HEK293 (cell line): ENCODE data around the gene RGS9.

ENCODE experiments used
- CTCF ChIA-PET: fragments of 350-600 bp; formaldehyde crosslinking; extraction: SDS; loops from one replicate; lab custom pipeline; 2021; ENCODE audit warnings: antibody characterized with exemption; lab: Yijun Ruan, JAX
- POLR2A ChIA-PET: fragments of 300-600 bp; formaldehyde crosslinking; extraction: SDS; loops from one replicate; lab custom pipeline; 2020; ENCODE audit warnings: antibody characterized with exemption, inconsistent platforms; lab: Yijun Ruan, JAX
- H3K27ac ChIP-seq: fragments of 200-500 bp; sonication (Bioruptor generic); 2 replicates; pipeline ENCODE4 v1.5.1; 2014; ENCODE audit warnings: low read depth, low read length, control low read depth, inconsistent platforms; ENCODE audit errors: extremely low read depth
- H3K36me3 ChIP-seq, 2 experiments: fragments of 200-500 bp in 1 of 2; sonication (Bioruptor generic) in 1 of 2; 1 replicate in 1 of 2; 2 replicates in 1 of 2; pipeline ENCODE4 v1.5.1; 2014 to 2017; ENCODE audit warnings: inconsistent platforms in 2 of 2, low read length in 2 of 2; ENCODE audit not compliant: control insufficient read depth in 2 of 2, insufficient read depth in 1 of 2
- H3K4me1 ChIP-seq: fragments of 200-500 bp; sonication (Bioruptor generic); 2 replicates; pipeline ENCODE4 v1.5.1; 2014; ENCODE audit warnings: mild to moderate bottlenecking, low read length, inconsistent platforms; ENCODE audit not compliant: control insufficient read depth, insufficient read depth
- H3K4me3 ChIP-seq: 2 replicates; pipeline ENCODE4 v1.5.1; 2011; ENCODE audit warnings: low read depth, mild to moderate bottlenecking, control low read depth, low read length, moderate library complexity
- H3K9me3 ChIP-seq: fragments of 200-500 bp; sonication (Bioruptor generic); 2 replicates; pipeline ENCODE4 v1.5.1; 2014; ENCODE audit warnings: low read depth, low read length, inconsistent platforms; ENCODE audit not compliant: control insufficient read depth, insufficient read depth
- BCL11A ChIP-seq: fragments of 450-650 bp; formaldehyde crosslinking; IDR thresholded peaks from 2 replicates; pipeline ENCODE4 v1.5.1; 2016; ENCODE audit warnings: low read depth, missing biosample characterization, missing genetic modification characterization
- TRIM28 ChIP-seq: IDR thresholded peaks from 2 replicates; pipeline ENCODE4 v1.6.1; 2011; ENCODE audit warnings: low read length, control low read depth, borderline replicate concordance
- ZBTB1 ChIP-seq: fragments of 450-650 bp; formaldehyde crosslinking; IDR thresholded peaks from 2 replicates; pipeline ENCODE4 v1.5.1; 2016; ENCODE audit warnings: missing biosample characterization, missing genetic modification characterization
- ZBTB10 ChIP-seq: fragments of 450-650 bp; formaldehyde crosslinking; IDR thresholded peaks from 2 replicates; pipeline ENCODE4 v1.5.1; 2016; ENCODE audit warnings: missing biosample characterization, missing genetic modification characterization
- ZBTB20 ChIP-seq: fragments of 450-650 bp; formaldehyde crosslinking; IDR thresholded peaks from 2 replicates; pipeline ENCODE4 v1.5.1; 2016; ENCODE audit warnings: missing biosample characterization, missing genetic modification characterization
- ZFHX2 ChIP-seq: fragments of 450-650 bp; formaldehyde crosslinking; conservative IDR thresholded peaks from 2 replicates; pipeline ENCODE4 v1.5.1; 2016; ENCODE audit warnings: missing biosample characterization, missing genetic modification characterization
- ZFP69B ChIP-seq: fragments of 450-650 bp; formaldehyde crosslinking; IDR thresholded peaks from 2 replicates; pipeline ENCODE4 v1.5.1; 2016; ENCODE audit warnings: missing biosample characterization, missing genetic modification characterization
- ZNF169 ChIP-seq: fragments of 450-650 bp; formaldehyde crosslinking; IDR thresholded peaks from 2 replicates; pipeline ENCODE4 v1.5.1; 2016; ENCODE audit warnings: missing biosample characterization, missing genetic modification characterization
- ZNF223 ChIP-seq: fragments of 450-650 bp; formaldehyde crosslinking; IDR thresholded peaks from 2 replicates; pipeline ENCODE4 v1.5.1; 2016; ENCODE audit warnings: missing biosample characterization, missing genetic modification characterization
- ZNF335 ChIP-seq: fragments of 450-650 bp; formaldehyde crosslinking; conservative IDR thresholded peaks from 2 replicates; pipeline ENCODE4 v1.5.1; 2016; ENCODE audit warnings: missing biosample characterization, missing genetic modification characterization
- ZNF354C ChIP-seq: fragments of 450-650 bp; formaldehyde crosslinking; IDR thresholded peaks from 2 replicates; pipeline ENCODE4 v1.5.1; 2016; ENCODE audit warnings: missing biosample characterization, missing genetic modification characterization, low read depth, borderline replicate concordance
- ZNF514 ChIP-seq: fragments of 450-650 bp; formaldehyde crosslinking; IDR thresholded peaks from 2 replicates; pipeline ENCODE4 v1.5.1; 2016; ENCODE audit warnings: missing biosample characterization, missing genetic modification characterization
- ZNF530 ChIP-seq: fragments of 450-650 bp; formaldehyde crosslinking; IDR thresholded peaks from 2 replicates; pipeline ENCODE4 v1.5.1; 2016; ENCODE audit warnings: low read depth, missing biosample characterization, missing genetic modification characterization
- ZNF555 ChIP-seq: fragments of 450-650 bp; formaldehyde crosslinking; conservative IDR thresholded peaks from 2 replicates; pipeline ENCODE4 v1.5.1; 2017; ENCODE audit warnings: missing biosample characterization, mild to moderate bottlenecking, missing genetic modification characterization, inconsistent platforms
- ZNF596 ChIP-seq: fragments of 450-650 bp; IDR thresholded peaks from 2 replicates; pipeline ENCODE4 v1.5.0; 2018; ENCODE audit warnings: missing biosample characterization, mild to moderate bottlenecking, missing genetic modification characterization, moderate library complexity
- ZNF654 ChIP-seq: fragments of 450-650 bp; formaldehyde crosslinking; IDR thresholded peaks from 2 replicates; pipeline ENCODE4 v1.5.1; 2016; ENCODE audit warnings: low read depth, missing biosample characterization, missing genetic modification characterization
- ZNF776 ChIP-seq: fragments of 450-650 bp; formaldehyde crosslinking; IDR thresholded peaks from 2 replicates; pipeline ENCODE4 v1.5.0; 2017; ENCODE audit warnings: missing biosample characterization, missing genetic modification characterization, borderline replicate concordance
- ZSCAN16 ChIP-seq: fragments of 450-650 bp; formaldehyde crosslinking; IDR thresholded peaks from 2 replicates; pipeline ENCODE4 v1.5.1; 2016; ENCODE audit warnings: missing biosample characterization, missing genetic modification characterization
- ZXDB ChIP-seq: fragments of 450-650 bp; formaldehyde crosslinking; IDR thresholded peaks from 2 replicates; pipeline ENCODE4 v1.5.1; 2016; ENCODE audit warnings: missing biosample characterization, missing genetic modification characterization

RGS9 gene

GRCh38 chr17:65259696-65260485 lies 122.7 kb downstream of the RGS9 start:
- no peaks in the 10 kb centered on the region for H3K9me3 ChIP-seq
- CTCF ChIA-PET = interaction anchor here (0.7 to 2.6 kb wide), 3 partner anchors 9 to 196 kb away, joined by 3 to 13 read pairs (median 5); no protein-coding TSS in a partner anchor
- no peak for TF ChIP-seq ZNF776 (tag by site-specific recombination)
- no peak for TF ChIP-seq ZXDB (tag by site-specific recombination)
- TF ChIP-seq ZFHX2 = no peak
- H3K4me3 ChIP-seq = no peak overlapping the region
- H3K27ac ChIP-seq = no peak overlapping the region
- H3K4me1 ChIP-seq = no peaks in the 10 kb centered on the region
- no peaks in the 10 kb centered on the region for H3K36me3 ChIP-seq
- POLR2A ChIA-PET = no interaction called here

- TF ChIP-seq ZBTB20 (tag by site-specific recombination) = no peak
- Histone ChIP-seq H3K27ac (no peak overlapping the region), H3K4me3 (no peak overlapping the region), H3K9me3 (no peaks in the 10 kb centered on the region), H3K4me1 (no peaks in the 10 kb centered on the region), H3K36me3 (no peaks in the 10 kb centered on the region)
- ChIA-PET CTCF (interaction anchor here (0.7 to 2.6 kb wide), 3 partner anchors 10 to 197 kb away, joined by 3 to 13 read pairs (median 5); no protein-coding TSS in a partner anchor), POLR2A (no interaction called here)
Measured at GRCh38 chr17:65260626-65261025, 123.5 kb downstream of the RGS9 start.

- TF ChIP-seq ZNF223 (tag by site-specific recombination) (no peak), ZNF654 (tag by site-specific recombination) (no peak), TRIM28 (no peak), BCL11A (tag by site-specific recombination) (no peak), ZNF596 (tag by site-specific recombination) (no peak), ZSCAN16 (no peak), ZNF514 (no peak), ZBTB1 (tag by site-specific recombination) (no peak), ZNF555 (tag by site-specific recombination) (no peak), ZNF169 (tag by site-specific recombination) (no peak), ZNF335 (no peak), ZNF354C (tag by site-specific recombination) (no peak), ZFP69B (tag by site-specific recombination) (no peak), ZBTB10 (tag by site-specific recombination) (no peak), ZNF530 (tag by site-specific recombination) (no peak)
- TF ChIP-seq, all 188 proteins: peak for 0
Measured at GRCh38 chr17:65261152-65261551, 124.0 kb downstream of the RGS9 start.

More at GRCh38 chr17:65261152-65261551, 124.0 kb downstream of the RGS9 start:
- H3K4me1 ChIP-seq = no peaks in the 10 kb centered on the region
- no peaks in the 10 kb centered on the region for H3K9me3 ChIP-seq
- no peak overlapping the region for H3K27ac ChIP-seq
- POLR2A ChIA-PET = no interaction called here
- CTCF ChIA-PET = interaction anchor here (0.9 to 2.6 kb wide), 2 partner anchors 10 to 30 kb away, joined by 3 to 13 read pairs; no protein-coding TSS in a partner anchor
- H3K36me3 ChIP-seq = no peaks in the 10 kb centered on the region
- no peak overlapping the region for H3K4me3 ChIP-seq
